ENCODE results near the gene ATRIP. TPM values are rescaled to one million over a fixed set of nuclear protein-coding genes. Genes with fewer than 3 reads are reported as not detected.
A peak's percentile ranks its signal among the peaks of the same experiment; 100 is the strongest.

ATRIP gene
- total RNA-seq, 1 experiment from 2014 or later, result 8.5 TPM

- ChIA-PET POLR2A (ENCODE audit: unreplicated experiment) (interaction anchor here (0.6 kb wide), 1 partner anchor 693 kb away, joined by 3 read pairs; the partner anchor contains the start of gene USP19), CTCF (no interaction called here)
- peaks cover 15% of the 10 kb centered on the region for H3F3A ChIP-seq (ENCODE audit: insufficient read depth, low read depth)
- no TSS peak for BruUV-seq (replicated peaks)
- TF ChIP-seq EZH2 (IDR thresholded peaks at IDR 0.05; ENCODE audit: low read depth) (no peak), CTCF (conservative IDR thresholded peaks at IDR 0.05) (no peak)
- DNase-seq, result no peak
- peaks cover 30% of the 10 kb centered on the region for H3K79me2 ChIP-seq (ENCODE audit: low read depth)
- H3K36me3 ChIP-seq (ENCODE audit: low read depth), result no peaks in the 10 kb centered on the region
- peak overlapping the region; percentile 78; the same call in 1 of the 2 replicates for H3K4me2 ChIP-seq
- H2AFZ ChIP-seq, result no peak overlapping the region
- H3K4me3 ChIP-seq, result no peak overlapping the region
- no peaks in the 10 kb centered on the region for H3K9me3 ChIP-seq (ENCODE audit: insufficient read depth, low read depth)
- H3K4me1 ChIP-seq (replicated peaks; ENCODE audit: insufficient read depth), result peaks cover 25% of the 10 kb centered on the region
- intact Hi-C loops (cut with micrococcal nuclease; ENCODE audit: unreplicated experiment), result no loop called here
- H3K27me3 ChIP-seq (ENCODE audit: insufficient read depth, low read depth), result no peaks in the 10 kb centered on the region
- H3K9me2 ChIP-seq (ENCODE audit: insufficient read depth), result no peaks in the 10 kb centered on the region
- no peak overlapping the region for H3K27ac ChIP-seq
- no peaks in the 10 kb centered on the region for H4K20me1 ChIP-seq (ENCODE audit: insufficient read depth)
Observed at GRCh38 chr3:48427630-48427962, 18.9 kb upstream of the ATRIP start.

- H3K27ac ChIP-seq, result no peak overlapping the region
- peak overlapping the region; percentile 78 for H3K4me2 ChIP-seq
- peaks cover 30% of the 10 kb centered on the region for H3K4me1 ChIP-seq (replicated peaks; ENCODE audit: insufficient read depth)
- peak overlapping the region; percentile 73; the same call in 1 of the 2 replicates for H3K4me3 ChIP-seq
- H3K27me3 ChIP-seq (ENCODE audit: insufficient read depth, low read depth), result no peaks in the 10 kb centered on the region
- ChIA-PET CTCF (interaction anchor here (0.6 to 1.1 kb wide), 2 partner anchors 20 to 338 kb away, joined by 3 read pairs; no protein-coding TSS in a partner anchor), POLR2A (ENCODE audit: unreplicated experiment) (no interaction called here)
- peaks cover 16% of the 10 kb centered on the region for H3F3A ChIP-seq (ENCODE audit: insufficient read depth, low read depth)
- no peaks in the 10 kb centered on the region for H4K20me1 ChIP-seq (ENCODE audit: insufficient read depth)
- no peak overlapping the region for H2AFZ ChIP-seq
- H3K9me3 ChIP-seq (ENCODE audit: insufficient read depth, low read depth), result no peaks in the 10 kb centered on the region
- DNase-seq, result no peak
- intact Hi-C loops (cut with micrococcal nuclease; ENCODE audit: unreplicated experiment), result no loop called here
- no peaks in the 10 kb centered on the region for H3K9me2 ChIP-seq (ENCODE audit: insufficient read depth)
- H3K36me3 ChIP-seq (ENCODE audit: low read depth), result no peaks in the 10 kb centered on the region
- peaks cover 34% of the 10 kb centered on the region for H3K79me2 ChIP-seq (ENCODE audit: low read depth)
- TSS peak; percentile 16 for BruUV-seq (replicated peaks)
- TF ChIP-seq EZH2 (IDR thresholded peaks at IDR 0.05; ENCODE audit: low read depth) (no peak), CTCF (conservative IDR thresholded peaks at IDR 0.05) (no peak)
Observed at GRCh38 chr3:48428088-48428571, 18.4 kb upstream of the ATRIP start.

- H3K79me2 ChIP-seq (ENCODE audit: low read depth), result peaks cover 36% of the 10 kb centered on the region
- intact Hi-C loops (cut with micrococcal nuclease; ENCODE audit: unreplicated experiment), result no loop called here
Observed at GRCh38 chr3:48428572-48429316, 17.8 kb upstream of the ATRIP start.

More at GRCh38 chr3:48428572-48429316, 17.8 kb upstream of the ATRIP start:
- peaks cover 36% of the 10 kb centered on the region for H3K4me1 ChIP-seq (replicated peaks; ENCODE audit: insufficient read depth)
- H3K4me2 ChIP-seq, result peak overlapping the region; percentile 78
- peaks cover 22% of the 10 kb centered on the region for H3F3A ChIP-seq (ENCODE audit: insufficient read depth, low read depth)
- no peaks in the 10 kb centered on the region for H3K9me3 ChIP-seq (ENCODE audit: insufficient read depth, low read depth)
- no peaks in the 10 kb centered on the region for H3K36me3 ChIP-seq (ENCODE audit: low read depth)
- H3K4me3 ChIP-seq, result peak overlapping the region; percentile 73
- no peak for TF ChIP-seq EZH2 (IDR thresholded peaks at IDR 0.05; ENCODE audit: low read depth)
- TF ChIP-seq CTCF (conservative IDR thresholded peaks at IDR 0.05), result no peak
- CTCF ChIA-PET, result interaction anchor here (0.6 to 1.1 kb wide), 2 partner anchors 21 to 338 kb away, joined by 3 read pairs; no protein-coding TSS in a partner anchor
- POLR2A ChIA-PET (ENCODE audit: unreplicated experiment), result interaction anchor here (0.5 to 0.7 kb wide), 2 partner anchors 18 to 234 kb away, joined by 3 to 11 read pairs; no protein-coding TSS in a partner anchor
- H3K9me2 ChIP-seq (ENCODE audit: insufficient read depth), result no peaks in the 10 kb centered on the region
- H4K20me1 ChIP-seq (ENCODE audit: insufficient read depth), result no peaks in the 10 kb centered on the region
- no peak overlapping the region for H3K27ac ChIP-seq
- DNase-seq, result peak in 1 of 2 experiments; percentile 34
- no peaks in the 10 kb centered on the region for H3K27me3 ChIP-seq (ENCODE audit: insufficient read depth, low read depth)
- H2AFZ ChIP-seq, result no peak overlapping the region; the same call in 1 of the 2 replicates
- no TSS peak for BruUV-seq (replicated peaks)
